ENCODE results near the gene SARDH.
"Not testable (repeated sequence)": the region's sequence is repeated elsewhere in the genome, so short reads cannot be mapped to it uniquely, and the experiment has no call there.

The SARDH gene

DNA sequence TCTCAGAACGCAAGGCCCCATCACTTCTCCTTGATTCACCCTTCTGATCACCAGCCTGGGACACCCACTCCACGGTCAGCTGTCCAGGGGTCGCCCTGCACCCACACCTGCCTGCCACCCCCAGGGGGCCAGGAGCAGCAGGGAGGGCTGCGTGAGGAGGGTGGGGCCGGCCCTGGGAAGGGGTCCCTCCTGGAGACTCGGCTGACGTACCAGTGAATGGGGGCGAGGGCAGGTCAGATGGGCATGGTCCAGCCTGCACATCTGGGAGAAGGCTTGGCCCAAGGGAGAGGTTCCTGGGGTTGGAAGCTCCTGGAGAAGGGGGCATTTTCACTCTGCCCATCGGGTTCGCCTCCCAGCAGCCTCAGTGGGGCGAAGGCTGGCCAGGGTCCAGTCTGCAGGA is 21.8 kb upstream of the SARDH start:
- no peak for DNase-seq

DNA sequence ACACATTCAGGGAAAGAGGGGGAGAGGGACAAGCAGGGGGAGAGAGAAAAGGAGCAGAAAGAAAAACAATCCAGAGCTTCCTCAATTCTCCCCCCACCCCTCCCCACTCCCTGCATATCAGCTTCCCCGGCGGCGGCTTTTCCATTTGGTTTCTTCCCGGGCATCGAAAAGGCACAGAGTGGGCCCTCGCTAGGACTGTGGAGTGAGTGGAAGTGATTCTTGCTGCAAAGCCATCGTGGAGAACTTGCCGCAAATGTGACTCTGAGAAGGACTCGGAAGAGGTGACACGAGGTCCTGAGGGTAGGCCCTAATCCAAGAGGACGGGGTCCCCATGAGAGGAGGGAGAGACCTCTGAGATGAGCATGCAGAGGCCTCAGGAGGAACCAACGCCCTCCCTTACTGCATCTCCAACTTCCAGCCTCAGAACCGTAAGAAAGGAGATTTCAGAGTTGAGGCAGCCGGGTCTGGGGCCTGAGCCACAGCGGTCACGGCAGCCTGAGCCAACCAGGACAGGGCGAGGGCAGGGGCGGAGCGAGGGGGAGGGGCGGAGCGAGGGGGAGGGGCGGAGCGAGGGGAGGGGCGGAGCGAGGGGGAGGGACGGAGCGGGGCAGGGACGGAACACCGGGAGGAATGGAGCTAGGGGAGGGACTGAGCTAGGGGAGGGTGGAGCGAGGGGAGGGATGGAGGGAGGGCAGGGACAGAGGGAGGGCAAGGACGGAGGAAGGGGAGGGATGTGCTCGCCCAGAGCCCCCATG is 21.2 kb upstream of the SARDH start:
- DNase-seq = no peak

DNA sequence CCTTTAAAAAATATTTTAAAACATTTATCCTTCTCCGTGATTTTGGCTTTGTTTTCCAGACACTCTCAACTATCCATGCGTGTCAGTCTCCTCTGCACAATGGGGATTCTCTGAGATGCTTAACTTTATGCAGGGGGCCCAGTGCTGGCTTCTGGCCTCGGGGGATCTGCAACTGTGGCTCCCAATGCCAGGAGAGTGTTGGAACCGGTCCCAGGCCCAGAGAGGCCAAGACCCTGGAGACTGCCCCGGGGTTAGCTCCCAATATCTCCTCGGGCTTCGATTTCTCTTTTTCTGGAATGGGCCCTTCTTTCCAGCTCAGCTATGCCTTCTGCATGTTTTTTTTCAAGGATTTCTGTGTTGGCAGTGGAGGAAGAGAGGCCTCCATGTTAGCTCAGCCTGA is 20.1 kb upstream of the SARDH start:
- no peak for DNase-seq

DNA sequence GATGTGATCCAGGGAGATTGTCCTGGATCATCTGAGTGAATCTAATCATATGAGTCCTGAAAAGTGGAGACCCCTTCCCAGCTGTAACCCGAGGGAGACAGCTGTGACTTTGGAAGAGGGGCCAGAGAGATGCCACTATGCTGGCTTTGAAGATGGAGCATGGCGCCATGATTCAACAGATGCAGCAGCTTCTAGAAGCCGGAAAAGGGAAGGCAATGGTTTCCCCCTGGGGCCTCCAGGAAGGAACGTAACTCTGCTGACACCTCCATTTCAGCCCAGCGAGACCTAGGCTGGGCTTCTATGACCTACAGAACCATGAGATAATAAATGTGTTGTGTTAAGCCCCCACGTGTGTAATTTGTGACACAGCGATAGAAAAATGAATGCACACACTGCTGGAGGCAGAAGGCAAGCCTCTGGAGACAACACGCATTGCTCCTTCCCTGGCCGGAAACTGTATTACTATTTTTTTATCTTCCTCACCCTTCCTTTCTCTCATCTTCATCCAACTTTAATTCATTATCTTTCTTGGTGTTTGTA is 16.6 kb upstream of the SARDH start:
- no peak for DNase-seq

DNA sequence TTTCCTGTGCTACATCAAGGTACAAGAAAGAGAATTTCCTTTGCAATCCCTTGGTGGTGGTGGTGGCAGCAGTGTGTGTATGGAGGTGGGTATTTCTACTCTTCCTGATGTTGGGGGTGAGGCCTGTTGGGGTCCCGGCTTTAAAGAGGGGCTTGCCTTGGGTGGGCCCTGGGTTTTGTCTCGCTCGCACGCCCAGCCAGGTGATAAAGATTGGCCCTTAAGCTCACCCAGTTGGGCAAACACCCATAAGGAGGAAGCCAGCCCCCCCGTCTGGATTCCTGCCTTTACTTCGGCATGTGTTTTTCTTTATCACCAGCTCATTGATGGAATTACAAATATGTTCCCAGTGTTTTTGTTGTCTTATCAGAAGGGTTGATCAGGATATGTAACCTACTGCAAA is 16.0 kb upstream of the SARDH start:
- DNase-seq = no peak

DNA sequence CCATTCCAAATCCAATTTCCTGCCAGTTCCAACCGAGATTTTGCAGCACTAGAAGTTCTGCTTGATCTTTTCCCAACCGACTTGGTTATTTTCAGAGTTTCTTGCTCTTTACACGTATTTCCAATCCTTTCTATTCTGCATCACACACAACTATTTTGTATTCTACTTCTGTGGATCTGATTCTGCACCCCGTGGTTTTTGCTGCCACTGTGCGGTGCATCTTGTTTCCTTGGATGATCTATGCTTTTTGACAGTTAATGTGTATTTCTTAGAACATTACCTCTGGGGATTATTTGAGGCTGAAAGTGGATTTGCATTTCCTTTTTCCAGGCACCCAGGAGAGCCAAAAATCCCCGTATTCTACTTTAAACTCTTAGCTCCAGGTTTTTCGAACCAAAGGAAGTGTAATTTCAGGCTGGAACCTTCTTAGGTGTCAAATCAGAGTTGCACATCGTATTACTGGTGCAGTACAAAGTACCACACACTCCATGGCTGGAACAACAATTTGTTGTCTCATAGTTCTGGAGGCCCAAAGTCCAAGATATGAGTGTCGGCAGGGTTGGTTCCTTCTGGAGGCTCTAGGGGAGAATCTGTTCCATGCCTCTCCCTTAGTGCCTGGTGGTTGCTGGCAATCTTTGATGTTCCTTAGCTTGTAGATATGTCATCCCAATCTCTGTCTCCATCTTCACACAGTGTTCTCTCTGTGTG is 14.7 kb upstream of the SARDH start:
- no peak for DNase-seq

DNA sequence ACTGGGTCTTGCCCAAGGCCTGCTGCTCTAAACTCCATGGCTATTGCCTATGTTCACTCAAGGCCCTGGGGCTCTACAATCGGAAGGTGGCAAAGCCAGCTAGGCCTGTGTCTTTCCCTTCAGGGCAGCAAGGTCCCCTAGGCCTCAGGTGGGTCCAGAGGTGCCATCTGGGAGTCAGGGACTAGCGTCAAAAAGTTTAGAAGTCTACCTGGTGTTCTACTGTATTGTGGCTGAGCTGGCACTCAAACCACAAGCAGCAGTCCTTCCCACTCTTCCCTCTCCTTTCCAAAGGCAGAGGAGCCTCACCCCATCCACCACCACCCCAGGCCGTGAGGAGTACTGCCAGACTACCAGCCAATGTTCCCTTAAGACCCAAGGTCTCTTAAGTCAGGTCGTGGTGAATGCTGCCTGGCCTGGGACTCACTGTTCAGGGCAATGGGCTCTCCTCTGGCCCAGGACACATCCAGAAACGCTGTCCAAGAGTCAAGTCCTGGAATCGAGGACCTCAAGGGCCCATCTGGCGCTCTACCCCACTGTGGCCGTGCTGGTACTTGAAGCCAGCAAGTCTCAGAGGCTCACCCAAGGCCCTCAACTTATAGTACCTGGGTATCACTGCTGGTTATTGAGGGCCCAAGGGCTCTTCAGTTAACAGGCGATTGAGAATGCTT is 13.0 kb upstream of the SARDH start:
- no peak for DNase-seq

DNA sequence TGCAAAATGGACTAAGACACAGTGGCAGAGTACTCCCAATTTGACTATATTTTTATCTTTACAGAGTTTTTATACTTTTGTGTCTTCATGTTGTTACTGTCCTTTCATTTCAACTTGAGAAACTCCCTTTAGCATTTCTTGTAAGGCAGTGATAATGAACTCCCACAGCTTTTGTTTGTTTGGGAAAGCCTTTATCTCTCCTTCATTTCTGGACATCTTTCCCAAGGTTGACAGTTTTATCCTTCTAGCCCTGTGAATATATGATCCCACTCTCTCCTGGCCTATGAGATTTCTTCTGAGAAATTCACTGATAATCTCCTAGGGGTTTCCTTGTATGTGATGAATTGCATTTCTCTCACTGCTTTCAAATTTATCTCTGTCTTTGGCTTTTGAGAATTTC is 9.2 kb upstream of the SARDH start:
- DNase-seq = no peak

DNA sequence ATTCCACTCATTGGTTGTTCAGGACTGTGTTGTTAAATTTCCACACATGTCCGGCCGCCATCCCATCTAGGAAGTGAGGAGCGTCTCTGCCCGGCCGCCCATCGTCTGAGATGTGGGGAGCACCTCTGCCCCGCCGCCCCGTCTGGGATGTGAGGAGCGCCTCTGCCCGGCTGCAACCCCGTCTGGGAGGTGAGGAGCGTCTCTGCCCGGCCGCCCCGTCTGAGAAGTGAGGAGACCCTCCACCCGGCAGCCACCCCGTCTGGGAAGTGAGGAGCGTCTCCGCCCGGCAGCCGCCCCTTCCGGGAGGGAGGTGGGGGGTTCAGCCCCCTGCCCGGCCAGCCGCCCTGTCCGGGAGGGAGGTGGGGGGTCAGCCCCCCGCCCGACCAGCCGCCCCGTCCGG is 6.4 kb upstream of the SARDH start:
- DNase-seq = not testable (repeated sequence)

DNA sequence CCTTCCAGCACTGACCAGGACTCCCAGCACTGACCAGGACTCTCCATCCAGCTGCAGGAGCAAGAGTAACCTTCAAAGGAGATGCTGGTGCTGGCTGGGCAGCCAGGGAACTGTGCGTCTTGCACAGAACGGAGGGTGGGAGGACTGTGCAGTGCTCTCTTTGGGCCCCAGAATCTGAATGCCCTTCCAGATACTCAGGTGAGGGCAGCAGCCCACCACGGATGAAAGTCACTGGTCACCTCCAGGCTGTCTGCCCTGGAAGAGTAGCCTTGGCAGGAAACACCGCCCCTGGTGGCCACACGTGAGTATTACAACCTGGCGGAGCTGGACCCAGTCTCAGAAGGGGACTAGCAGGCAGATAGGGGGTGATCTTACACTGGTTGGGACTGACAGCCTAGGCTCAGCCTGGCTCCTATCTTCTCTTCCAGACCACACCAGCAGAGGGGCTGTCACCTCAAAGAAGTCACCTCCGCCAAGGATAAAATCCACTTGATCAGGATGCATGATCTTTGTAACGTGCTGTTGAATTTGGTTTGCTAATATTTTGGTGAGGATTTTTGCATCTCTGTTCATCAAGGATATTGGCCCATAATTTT is 4.8 kb upstream of the SARDH start:
- peak in 48 of 56 donors; percentile 6 to 83 (median 52) for DNase-seq

DNA sequence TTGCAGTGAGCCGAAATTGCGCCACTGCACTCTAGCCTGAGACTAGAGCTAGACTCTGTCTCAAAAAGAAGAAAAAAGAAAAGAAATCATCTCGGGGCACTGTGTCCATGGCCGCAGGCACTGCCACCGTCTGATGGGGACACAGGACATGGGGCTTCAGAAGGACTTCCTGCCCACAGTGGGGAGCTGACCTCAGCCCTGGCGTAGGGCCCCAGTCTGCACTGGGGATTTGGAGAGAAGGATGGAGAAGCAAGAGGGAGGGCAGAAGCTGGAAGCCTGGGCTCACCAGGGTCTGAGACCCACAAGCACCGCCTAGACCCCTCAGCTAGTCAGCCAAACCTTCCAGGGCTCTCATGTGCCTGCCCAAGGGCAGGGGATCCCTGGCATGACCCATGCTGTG is 4.1 kb upstream of the SARDH start:
- DNase-seq = no peak

DNA sequence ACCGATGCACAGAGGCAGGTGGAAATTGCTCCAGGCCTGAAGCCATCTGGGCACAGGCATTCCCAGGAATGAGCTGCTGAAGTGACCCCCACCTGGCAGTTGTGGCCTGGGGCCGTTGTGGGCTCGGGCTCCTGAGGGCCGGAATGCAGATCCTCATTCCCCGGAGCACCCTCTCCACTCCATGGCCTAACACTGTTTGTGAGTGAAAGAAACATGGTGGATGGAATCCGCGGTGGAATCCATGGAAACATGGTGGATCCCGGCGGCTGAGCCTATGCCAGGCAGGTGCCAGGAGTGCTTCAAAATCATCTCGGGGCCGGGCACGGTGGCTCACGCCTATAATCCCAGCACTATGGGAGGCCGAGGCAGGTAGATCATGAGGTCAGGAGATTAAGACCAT is 3.6 kb upstream of the SARDH start:
- no peak for DNase-seq

DNA sequence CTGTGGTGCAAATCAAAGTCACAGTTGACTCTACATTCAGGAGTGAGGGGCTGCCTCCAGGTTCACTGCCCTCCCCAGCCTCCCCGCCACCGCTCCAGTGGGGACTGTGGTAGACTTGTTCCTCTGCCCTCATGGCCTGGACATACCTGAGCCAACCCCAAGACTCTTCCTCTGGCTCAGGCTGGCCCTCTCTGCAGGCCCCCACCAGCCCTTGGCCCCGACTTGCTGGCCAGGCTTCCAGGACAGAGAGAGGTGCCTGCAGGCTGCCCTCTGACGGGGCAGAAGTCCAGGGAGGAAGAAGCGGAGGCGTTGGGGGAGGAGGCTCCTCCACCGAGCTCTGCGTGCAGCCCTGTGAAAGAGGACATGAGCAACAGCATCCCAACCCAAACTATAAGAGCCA is 2.8 kb upstream of the SARDH start:
- no peak for DNase-seq

DNA sequence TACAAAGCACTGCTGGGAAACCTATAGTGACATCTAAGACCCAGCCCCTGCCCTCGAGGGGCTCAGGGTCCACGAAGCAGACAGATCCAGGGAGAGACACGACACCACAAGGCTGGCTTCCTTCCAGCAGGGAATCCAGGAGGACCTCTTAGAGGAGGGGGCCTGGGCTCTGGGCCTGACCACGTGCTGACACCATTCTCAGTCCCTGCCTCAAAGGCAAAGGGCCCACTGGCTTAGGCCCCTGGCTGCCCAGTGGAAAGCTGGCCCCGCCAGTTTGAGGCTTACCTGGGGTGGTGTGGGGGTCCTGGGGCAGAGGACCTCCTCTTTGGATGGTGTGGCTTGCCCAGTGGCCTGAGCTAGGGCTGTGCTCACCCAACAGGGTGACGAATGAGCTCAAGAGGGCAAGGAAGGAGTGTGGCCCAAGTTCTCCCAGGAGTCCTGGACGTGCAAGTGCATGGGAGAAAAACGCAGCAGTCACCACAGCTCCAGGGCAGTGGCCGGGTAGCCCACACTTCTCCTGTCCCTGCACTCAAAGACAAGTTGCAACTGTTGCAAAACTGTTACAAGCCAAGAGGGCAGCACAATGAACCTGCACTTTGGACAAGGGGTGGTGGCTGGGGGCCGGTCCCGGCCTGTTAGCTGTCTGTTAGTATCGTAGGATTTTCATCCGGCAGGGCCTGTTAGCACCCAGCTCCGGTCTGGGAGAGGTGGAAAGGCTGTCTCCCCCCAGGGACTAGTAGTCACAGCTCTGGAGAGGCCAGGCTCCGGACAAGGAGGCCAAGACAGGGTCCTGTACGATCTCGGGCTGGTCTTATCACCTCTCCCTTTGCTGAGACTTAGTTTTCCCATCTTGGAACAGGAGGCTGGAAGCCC is 1.5 kb upstream of the SARDH start:
- no peak for DNase-seq

DNA sequence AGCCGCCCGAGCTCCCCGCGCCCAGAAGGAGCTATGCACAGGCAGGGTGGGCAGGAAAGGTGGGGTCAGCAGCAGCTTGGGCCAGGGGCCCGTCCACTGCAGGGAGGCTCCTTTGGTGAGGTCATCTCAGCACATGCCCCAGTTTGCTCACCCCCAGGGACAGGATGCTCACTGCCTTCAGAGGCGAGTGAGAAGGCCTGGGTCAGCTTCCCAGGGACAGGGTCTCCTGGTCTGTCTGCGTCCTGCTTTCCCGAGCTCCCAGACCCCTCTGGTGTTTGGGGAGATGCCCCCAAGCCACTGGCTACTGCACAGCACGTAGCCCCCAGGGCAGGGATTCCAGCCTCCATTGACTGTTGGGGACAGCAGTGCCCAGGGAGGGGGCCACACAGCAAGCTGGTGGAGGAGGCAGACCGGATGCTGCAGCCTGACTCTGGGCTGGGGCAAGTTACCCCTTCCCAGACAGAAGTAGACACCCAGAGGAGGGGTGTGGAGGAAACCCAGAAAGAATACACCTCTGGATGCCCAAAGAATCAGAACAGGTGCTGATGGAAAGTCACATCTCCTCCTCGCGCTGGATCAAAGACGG is 581 bp upstream of the SARDH start:
- DNase-seq = no peak

DNA sequence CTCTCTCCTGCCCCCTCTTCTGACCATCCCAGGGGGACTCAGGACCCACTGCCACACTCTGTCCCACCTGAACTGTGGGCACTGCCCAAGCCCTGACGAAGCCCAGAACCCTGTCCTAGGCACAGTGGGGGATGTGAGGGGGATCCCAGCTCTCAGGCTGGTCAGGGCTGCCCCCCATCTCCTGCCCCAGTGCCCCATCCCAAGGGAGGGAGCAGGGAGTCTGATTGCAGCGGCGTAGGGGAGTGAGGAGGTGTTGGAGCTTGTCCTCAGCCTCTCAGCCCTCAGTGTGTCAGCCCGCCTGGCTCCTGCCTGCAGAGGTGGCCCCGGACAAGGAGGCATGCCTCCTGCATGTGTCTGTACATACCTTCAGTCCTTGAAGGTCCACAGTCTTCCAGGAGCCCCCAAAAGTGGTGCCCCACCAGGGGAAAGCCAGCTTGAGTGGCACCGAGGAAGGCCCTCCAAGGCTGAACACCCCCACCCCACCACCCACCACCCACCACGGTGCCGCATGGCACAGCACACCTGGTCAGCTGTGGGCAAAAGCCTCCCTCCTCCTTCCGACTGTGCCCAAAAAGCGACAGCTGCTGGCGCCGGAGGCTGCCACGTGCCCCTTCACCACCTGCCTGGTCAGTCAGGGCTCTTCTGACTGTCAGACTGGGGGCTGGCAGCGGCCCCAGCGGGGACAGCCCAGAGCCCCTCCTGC is 930 bp downstream of the SARDH start:
- DNase-seq = no peak

DNA sequence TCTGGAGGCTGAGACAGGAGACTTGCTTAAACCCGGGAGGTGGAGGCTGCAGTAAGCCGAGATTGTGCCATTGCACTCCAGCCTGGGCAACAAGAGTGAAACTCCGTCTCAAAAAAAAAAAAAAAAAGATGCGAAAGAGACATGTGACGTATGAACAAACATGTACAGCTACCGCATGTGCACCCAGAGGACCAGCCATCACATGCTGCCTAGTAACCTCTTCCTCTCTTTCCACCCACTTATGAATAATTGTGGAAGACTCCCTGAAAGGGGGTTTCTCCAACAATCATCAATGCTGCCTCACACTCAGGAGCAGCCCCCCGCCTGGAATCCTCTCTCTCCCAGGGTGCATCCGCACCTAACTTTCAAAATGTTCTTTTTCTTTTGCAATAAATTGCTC is 2.2 kb downstream of the SARDH start:
- no peak for DNase-seq

DNA sequence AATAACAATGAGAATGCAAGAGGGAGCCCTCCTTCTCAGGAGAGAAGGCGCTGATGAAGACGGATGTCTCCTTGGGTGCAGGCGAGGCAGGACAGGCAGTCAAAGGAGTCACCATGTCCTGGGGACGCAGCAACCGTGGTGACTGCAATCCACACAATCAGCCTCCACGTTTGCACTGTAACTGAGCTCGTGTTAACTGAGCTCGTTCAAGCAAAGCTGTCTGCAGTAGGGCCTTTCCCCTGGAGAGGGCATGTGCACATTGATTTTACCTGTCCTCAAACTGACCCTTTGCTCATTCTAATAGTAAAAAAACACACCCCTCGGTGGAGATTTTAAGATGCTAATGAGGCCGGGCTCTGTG is 2.8 kb downstream of the SARDH start:
- no peak for DNase-seq

DNA sequence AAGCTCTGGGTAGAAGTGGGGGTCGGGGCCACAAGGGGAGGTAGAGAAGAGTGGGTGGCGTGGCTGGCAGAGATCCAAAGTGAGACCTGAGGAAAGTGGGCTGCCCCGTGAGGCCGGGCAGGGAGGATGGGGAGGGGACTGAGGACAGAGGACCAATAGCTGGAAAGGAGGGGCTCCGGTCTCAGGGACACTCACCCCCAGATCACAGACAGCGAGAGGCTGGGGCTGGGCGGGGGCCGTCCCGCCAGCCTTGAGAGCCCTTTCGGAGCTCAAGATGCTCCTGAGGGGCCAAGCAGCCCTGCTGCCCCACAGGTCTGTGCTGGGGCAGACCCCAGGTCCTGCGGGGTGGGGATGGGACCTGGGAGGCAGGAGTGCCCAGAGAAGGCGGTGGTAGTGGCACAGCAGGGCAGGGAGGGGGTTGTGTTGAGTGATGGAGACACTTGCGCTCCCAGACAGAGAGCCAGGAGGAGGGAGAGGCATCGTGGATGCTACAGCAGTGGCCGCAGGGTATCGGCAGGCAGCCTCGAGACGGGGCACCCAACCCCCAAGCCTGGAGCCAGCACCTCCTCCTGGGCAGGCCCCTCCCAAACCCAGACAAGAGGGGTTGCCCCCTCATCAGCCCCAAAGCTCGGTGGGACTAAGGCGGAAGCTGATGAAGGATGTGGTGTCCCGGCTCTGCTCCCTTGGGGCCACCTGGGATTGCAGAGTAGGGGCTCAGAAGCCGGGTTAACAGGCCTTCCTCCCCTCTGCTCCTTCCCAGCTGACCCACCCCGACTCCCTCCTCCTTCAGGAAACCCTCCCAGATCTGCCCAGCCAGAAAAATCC is 3.4 kb downstream of the SARDH start:
- no peak for DNase-seq
